Measurements from ENCODE around the gene ZNF222.

The ZNF222 gene

DNA sequence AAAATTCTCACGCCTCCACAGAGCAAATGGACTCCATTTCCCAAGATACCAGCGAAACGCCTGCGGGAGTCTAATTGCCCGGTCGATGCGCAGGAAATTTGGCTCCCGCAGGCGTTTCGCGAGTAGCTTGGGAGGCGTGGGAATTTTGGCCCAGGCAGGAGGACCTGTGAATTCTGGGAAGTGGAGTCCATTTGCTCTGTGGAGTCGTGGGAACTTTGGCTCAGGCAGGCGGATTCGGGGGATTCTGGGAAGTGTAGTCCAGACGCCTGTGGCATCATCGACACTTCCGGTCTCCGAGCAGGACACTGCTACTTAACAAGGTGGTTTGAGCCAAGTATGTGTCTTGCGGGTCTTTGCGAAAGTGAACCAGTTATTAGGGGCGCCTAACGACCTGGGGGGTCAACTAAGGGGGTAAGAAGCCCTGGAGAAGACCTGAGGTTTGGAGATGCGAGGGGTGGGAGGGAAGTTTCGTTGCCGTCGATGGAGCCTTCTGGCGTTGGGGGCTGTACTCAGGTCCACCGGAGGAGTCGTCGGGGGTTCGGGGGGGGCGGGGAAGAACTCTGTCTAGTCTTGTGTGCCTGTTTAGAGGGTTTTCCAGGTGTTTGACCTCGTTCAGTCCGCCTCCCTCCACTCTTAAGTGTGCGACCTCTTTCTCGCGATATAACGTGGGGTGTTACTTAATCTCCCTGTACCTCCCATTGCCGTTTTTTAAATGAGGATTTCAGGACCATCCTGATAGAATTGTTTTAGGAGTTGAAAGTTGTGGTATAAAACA, 41.1 kb upstream of the ZNF222 start, which contains the start of gene ZNF155:
Gene ZNF155 (plus strand): TSS at position 277 of the 775 bp plus-strand sequence. CDS start 4,356 bp downstream, outside the sequence.
- DNase-seq (ENCODE audit: low read depth in 1 of 2, low spot score in 1 of 2) = peak; percentile 93
- H3K27me3 ChIP-seq (ENCODE audit: insufficient read depth, poor library complexity, severe bottlenecking) = no peaks in the 10 kb centered on the region
- H3K27ac ChIP-seq (replicated peaks) = peak within 1 kb of the TSS; percentile 63
- peak; percentile 71 for TF ChIP-seq GABPA (IDR thresholded peaks at IDR 0.05; ENCODE audit: low read depth)
- TF ChIP-seq, protein P1, sequence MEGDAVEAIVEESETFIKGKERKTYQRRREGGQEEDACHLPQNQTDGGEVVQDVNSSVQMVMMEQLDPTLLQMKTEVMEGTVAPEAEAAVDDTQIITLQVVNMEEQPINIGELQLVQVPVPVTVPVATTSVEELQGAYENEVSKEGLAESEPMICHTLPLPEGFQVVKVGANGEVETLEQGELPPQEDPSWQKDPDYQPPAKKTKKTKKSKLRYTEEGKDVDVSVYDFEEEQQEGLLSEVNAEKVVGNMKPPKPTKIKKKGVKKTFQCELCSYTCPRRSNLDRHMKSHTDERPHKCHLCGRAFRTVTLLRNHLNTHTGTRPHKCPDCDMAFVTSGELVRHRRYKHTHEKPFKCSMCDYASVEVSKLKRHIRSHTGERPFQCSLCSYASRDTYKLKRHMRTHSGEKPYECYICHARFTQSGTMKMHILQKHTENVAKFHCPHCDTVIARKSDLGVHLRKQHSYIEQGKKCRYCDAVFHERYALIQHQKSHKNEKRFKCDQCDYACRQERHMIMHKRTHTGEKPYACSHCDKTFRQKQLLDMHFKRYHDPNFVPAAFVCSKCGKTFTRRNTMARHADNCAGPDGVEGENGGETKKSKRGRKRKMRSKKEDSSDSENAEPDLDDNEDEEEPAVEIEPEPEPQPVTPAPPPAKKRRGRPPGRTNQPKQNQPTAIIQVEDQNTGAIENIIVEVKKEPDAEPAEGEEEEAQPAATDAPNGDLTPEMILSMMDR (IDR thresholded peaks at IDR 0.05; ENCODE audit: insufficient read depth, low read length) = no peak
- TF ChIP-seq SPI1 (IDR thresholded peaks at IDR 0.05; ENCODE audit: borderline replicate concordance, low read depth) = peak; percentile 63; the same call in 1 of the 2 replicates
- no peak for TF ChIP-seq REST (IDR thresholded peaks at IDR 0.05; ENCODE audit: insufficient replicate concordance, low read depth)
- no peak; the same call in 1 of the 2 replicates for TF ChIP-seq POLR2AphosphoS5 (IDR thresholded peaks at IDR 0.05; ENCODE audit: low read depth)
- H3K4me3 ChIP-seq (replicated peaks; ENCODE audit: insufficient read depth, low read length) = peak within 1 kb of the TSS; percentile 85

GRCh38 chr19:43984687-43985000, 40.5 kb upstream of the ZNF222 start:
- no peaks in the 10 kb centered on the region for H3K27me3 ChIP-seq (ENCODE audit: insufficient read depth, poor library complexity, severe bottlenecking)
- peak overlapping the region; percentile 63 for H3K27ac ChIP-seq (replicated peaks)
- peak overlapping the region; percentile 85 for H3K4me3 ChIP-seq (replicated peaks; ENCODE audit: insufficient read depth, low read length)
- peak in 1 of 2 experiments; percentile 12 for DNase-seq (ENCODE audit: low read depth in 1 of 2, low spot score in 1 of 2)
- no peak for TF ChIP-seq GABPA (IDR thresholded peaks at IDR 0.05; ENCODE audit: low read depth)
- no peak for TF ChIP-seq REST (IDR thresholded peaks at IDR 0.05; ENCODE audit: insufficient replicate concordance, low read depth)
- TF ChIP-seq SPI1 (IDR thresholded peaks at IDR 0.05; ENCODE audit: borderline replicate concordance, low read depth) = no peak
- TF ChIP-seq, protein P1 (IDR thresholded peaks at IDR 0.05; ENCODE audit: insufficient read depth, low read length) = no peak
- TF ChIP-seq POLR2AphosphoS5 (IDR thresholded peaks at IDR 0.05; ENCODE audit: low read depth) = no peak

DNA sequence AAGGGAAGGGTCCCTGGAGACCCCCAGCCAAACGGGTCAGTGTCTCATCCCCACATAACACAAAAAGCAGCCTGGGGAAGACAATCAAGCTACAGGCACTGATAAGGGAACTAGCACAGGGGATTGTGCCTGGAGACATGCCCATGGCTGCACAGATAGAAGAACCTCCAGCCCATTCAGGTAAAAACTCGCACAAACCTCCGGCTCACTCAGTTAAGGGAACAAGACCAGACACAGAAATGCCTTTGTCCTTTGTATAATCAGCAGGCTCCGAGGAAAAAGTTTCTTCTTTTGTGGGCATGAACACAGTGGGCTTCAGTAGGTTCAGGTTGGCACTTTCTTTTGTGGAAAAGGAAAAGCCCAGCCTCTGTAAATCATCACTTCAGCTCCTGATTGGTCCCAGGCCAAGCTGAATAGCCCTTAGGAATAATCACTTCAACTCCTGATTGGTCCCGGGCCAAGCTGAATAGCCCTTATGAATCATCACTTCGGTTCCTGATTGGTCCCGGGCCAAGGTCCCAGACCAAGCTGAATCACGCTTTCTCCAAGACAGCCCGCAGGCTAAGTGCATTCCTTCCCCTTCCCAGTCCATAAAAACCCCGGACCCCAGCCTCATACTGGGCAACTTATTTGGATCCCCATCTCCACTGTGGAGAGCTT, 27.4 kb upstream of the ZNF222 start:
- TF ChIP-seq SPI1 (IDR thresholded peaks at IDR 0.05; ENCODE audit: borderline replicate concordance, low read depth) (no peak), POLR2AphosphoS5 (IDR thresholded peaks at IDR 0.05; ENCODE audit: low read depth) (no peak)
- Histone ChIP-seq H3K27ac (replicated peaks) (no peak overlapping the region), H3K27me3 (ENCODE audit: insufficient read depth, poor library complexity, severe bottlenecking) (no peaks in the 10 kb centered on the region), H3K4me3 (replicated peaks; ENCODE audit: insufficient read depth, low read length) (no peak overlapping the region)
- DNase-seq (ENCODE audit: low read depth in 1 of 2, low spot score in 1 of 2) = no peak

DNA sequence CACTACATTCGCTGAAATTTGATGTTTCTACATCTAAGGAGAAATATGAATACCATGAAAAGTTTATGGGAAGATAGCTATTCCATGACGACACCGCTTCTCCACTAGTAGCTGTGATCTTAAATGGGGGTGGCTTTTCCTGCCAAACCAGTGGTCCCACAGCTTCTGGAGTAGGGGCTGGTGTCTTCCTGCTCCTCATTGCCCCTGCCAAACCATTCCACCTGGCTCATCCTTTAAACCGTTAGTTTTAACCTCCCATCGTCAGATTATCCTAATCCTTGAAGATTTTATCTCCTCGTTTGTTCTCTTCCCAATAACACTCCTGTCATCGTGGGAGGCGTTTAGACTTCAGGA, 23.0 kb upstream of the ZNF222 start:
- no peak for DNase-seq (ENCODE audit: low read depth in 1 of 2, low spot score in 1 of 2)
- Histone ChIP-seq H3K4me3 (replicated peaks; ENCODE audit: insufficient read depth, low read length) (peak overlapping the region; percentile 94), H3K27ac (replicated peaks) (peak overlapping the region; percentile 72), H3K27me3 (ENCODE audit: insufficient read depth, poor library complexity, severe bottlenecking) (no peaks in the 10 kb centered on the region)
- TF ChIP-seq SPI1 (IDR thresholded peaks at IDR 0.05; ENCODE audit: borderline replicate concordance, low read depth) = no peak
- TF ChIP-seq GABPA (IDR thresholded peaks at IDR 0.05; ENCODE audit: low read depth) = no peak
- TF ChIP-seq REST (IDR thresholded peaks at IDR 0.05; ENCODE audit: insufficient replicate concordance, low read depth) = no peak
- TF ChIP-seq, protein P1 (IDR thresholded peaks at IDR 0.05; ENCODE audit: insufficient read depth, low read length) = no peak
- TF ChIP-seq POLR2AphosphoS5 (IDR thresholded peaks at IDR 0.05; ENCODE audit: low read depth) = no peak
